ENCODE results near the gene OR10H1.

DNA sequence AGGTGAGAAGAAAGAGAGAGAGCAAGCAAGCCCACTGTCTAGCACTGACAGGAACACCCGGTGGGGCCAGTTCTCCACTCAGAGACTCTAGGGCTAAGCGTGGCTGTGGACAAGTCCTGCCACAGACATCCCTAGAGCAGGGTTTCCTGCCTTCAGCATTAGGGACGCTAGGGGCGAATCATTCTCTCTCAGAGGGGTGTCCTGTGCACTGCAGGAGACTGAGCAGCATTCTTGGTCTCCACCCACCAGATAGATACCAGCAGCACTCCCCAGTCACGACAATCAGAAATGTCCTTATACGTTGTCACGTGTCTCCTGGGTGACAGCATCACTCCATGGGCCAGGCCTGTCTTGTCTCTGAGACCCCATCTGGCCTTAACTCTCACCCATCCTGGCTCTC, 1.5 kb downstream of the OR10H1 start:
- TF ChIP-seq, protein P1, sequence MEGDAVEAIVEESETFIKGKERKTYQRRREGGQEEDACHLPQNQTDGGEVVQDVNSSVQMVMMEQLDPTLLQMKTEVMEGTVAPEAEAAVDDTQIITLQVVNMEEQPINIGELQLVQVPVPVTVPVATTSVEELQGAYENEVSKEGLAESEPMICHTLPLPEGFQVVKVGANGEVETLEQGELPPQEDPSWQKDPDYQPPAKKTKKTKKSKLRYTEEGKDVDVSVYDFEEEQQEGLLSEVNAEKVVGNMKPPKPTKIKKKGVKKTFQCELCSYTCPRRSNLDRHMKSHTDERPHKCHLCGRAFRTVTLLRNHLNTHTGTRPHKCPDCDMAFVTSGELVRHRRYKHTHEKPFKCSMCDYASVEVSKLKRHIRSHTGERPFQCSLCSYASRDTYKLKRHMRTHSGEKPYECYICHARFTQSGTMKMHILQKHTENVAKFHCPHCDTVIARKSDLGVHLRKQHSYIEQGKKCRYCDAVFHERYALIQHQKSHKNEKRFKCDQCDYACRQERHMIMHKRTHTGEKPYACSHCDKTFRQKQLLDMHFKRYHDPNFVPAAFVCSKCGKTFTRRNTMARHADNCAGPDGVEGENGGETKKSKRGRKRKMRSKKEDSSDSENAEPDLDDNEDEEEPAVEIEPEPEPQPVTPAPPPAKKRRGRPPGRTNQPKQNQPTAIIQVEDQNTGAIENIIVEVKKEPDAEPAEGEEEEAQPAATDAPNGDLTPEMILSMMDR (IDR thresholded peaks at IDR 0.05): no peak
- no peak for TF ChIP-seq EP300 (IDR thresholded peaks at IDR 0.05)

Measured in suprapubic skin (tissue), 3 donors.